Hepatocyte (in vitro differentiated cells): ENCODE measurements around the gene SDHB.

Source experiments
- EZH2 ChIP-seq: fragments of 200-600 bp; sonication (generic); IDR thresholded peaks from 2 replicates; pipeline ENCODE4 v1.6.1; 2016; ENCODE audit warnings: antibody characterized with exemption, mild to moderate bottlenecking, borderline replicate concordance
- EZH2phosphoT487 ChIP-seq: fragments of 200-600 bp; sonication (generic); IDR thresholded peaks from one replicate; pipeline ENCODE4 v1.6.1; 2018; ENCODE audit warnings: antibody characterized with exemption, mild to moderate bottlenecking, low read depth, moderate library complexity; ENCODE audit not compliant: unreplicated experiment, severe bottlenecking
- TF ChIP-seq, protein P1 (sequence below): fragments of 200-600 bp; sonication (generic); IDR thresholded peaks from 2 replicates; pipeline ENCODE4 v1.5.1; 2016; ENCODE audit warnings: antibody characterized with exemption, mild to moderate bottlenecking; ENCODE audit not compliant: poor library complexity

DNA sequence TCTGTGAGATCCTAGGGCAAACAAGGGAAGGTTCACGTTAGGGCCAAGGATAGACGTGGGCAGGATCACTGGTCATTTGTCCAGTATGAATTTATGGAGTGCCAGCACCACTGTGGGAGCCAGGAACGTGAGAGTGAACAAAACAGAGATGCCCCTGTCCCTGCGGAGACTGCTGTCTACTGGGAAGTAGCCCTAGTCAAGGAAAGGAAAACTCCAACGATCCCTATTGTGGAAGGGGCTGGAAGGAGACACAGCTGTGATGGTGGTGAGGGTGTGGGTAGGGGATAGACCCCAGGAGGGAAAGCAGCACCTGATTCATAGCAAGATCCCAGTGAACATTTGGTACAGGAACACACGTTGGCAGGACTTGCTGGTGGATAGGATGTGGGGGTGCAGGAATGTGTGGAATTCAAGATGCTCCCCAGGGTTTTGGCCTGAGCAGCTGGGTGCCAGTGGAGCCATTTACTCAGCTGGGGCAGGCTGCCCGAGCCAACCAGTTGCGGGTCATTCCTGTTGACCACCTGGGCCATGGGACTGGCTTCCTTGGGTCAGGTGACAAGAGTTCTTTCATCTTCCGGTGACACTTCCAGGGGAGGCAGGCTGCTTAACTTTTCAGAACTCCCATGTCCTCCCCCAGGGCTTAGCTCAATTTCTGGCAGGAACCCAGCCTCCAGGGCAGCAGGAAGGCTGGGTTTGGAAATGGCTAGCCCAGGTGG, 40.9 kb downstream of the SDHB start:
- TF ChIP-seq, protein P1, sequence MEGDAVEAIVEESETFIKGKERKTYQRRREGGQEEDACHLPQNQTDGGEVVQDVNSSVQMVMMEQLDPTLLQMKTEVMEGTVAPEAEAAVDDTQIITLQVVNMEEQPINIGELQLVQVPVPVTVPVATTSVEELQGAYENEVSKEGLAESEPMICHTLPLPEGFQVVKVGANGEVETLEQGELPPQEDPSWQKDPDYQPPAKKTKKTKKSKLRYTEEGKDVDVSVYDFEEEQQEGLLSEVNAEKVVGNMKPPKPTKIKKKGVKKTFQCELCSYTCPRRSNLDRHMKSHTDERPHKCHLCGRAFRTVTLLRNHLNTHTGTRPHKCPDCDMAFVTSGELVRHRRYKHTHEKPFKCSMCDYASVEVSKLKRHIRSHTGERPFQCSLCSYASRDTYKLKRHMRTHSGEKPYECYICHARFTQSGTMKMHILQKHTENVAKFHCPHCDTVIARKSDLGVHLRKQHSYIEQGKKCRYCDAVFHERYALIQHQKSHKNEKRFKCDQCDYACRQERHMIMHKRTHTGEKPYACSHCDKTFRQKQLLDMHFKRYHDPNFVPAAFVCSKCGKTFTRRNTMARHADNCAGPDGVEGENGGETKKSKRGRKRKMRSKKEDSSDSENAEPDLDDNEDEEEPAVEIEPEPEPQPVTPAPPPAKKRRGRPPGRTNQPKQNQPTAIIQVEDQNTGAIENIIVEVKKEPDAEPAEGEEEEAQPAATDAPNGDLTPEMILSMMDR: no peak
- no peak for TF ChIP-seq EZH2
- TF ChIP-seq EZH2phosphoT487: no peak
